RWPE2 (cell line): Measurements from ENCODE around the gene BABAM2.

Experiments used
- ATAC-seq: fragments of 200-7000 bp; cut with Tn5 transposase; 3 replicates; pipeline ENCODE4 v1.9.1; 2021; ENCODE audit warnings: low read depth
- DNase-seq: peaks from one replicate; pipeline ENCODE4 v3.0.0-alpha.2; 2020; ENCODE audit warnings: low spot score
- H3K27ac ChIP-seq: fragments of 450-650 bp; 2 replicates; pipeline ENCODE4 v1.5.1; 2017; ENCODE audit warnings: mild to moderate bottlenecking; ENCODE audit not compliant: poor library complexity, severe bottlenecking
- H3K27me3 ChIP-seq: fragments of 250-450 bp; sonication (Bioruptor Pico); 2 replicates; pipeline ENCODE4 v1.5.1; 2021; ENCODE audit warnings: mild to moderate bottlenecking, moderate library complexity; ENCODE audit not compliant: insufficient read depth, poor library complexity, severe bottlenecking
- H3K36me3 ChIP-seq: fragments of 250-450 bp; sonication (Bioruptor Pico); 2 replicates; pipeline ENCODE4 v1.5.1; 2020; ENCODE audit warnings: low read depth, mild to moderate bottlenecking, moderate library complexity
- H3K4me1 ChIP-seq: fragments of 250-450 bp; sonication (Bioruptor Pico); 2 replicates; pipeline ENCODE4 v1.5.1; 2021; ENCODE audit warnings: mild to moderate bottlenecking, moderate library complexity; ENCODE audit not compliant: insufficient read depth, poor library complexity, severe bottlenecking
- H3K4me3 ChIP-seq: fragments of 250-450 bp; sonication (Bioruptor Pico); 2 replicates; pipeline ENCODE4 v1.5.1; 2021; ENCODE audit warnings: mild to moderate bottlenecking, moderate library complexity; ENCODE audit not compliant: severe bottlenecking
- H3K9me3 ChIP-seq: fragments of 250-450 bp; sonication (Bioruptor Pico); 2 replicates; pipeline ENCODE4 v1.5.1; 2021; ENCODE audit warnings: mild to moderate bottlenecking, moderate library complexity; ENCODE audit not compliant: severe bottlenecking
- CTCF ChIP-seq: fragments of 450-650 bp; IDR thresholded peaks from one replicate; pipeline ENCODE4 v1.5.1; 2017; ENCODE audit warnings: mild to moderate bottlenecking, moderate library complexity; ENCODE audit not compliant: poor library complexity, severe bottlenecking

BABAM2 gene

GRCh38 chr2:28316546-28317335 lies 426.2 kb downstream of the BABAM2 start:
- Histone ChIP-seq H3K27ac (no peak overlapping the region), H3K9me3 (no peaks in the 10 kb centered on the region), H3K36me3 (no peaks in the 10 kb centered on the region), H3K4me3 (no peak overlapping the region), H3K4me1 (no peaks in the 10 kb centered on the region), H3K27me3 (no peaks in the 10 kb centered on the region)
- no peak for ATAC-seq
- no peak for TF ChIP-seq CTCF
- DNase-seq = no peak

GRCh38 chr2:28317390-28317789 lies 426.9 kb downstream of the BABAM2 start:
- Histone ChIP-seq H3K27ac (no peak overlapping the region), H3K4me3 (no peak overlapping the region), H3K27me3 (no peaks in the 10 kb centered on the region), H3K4me1 (no peaks in the 10 kb centered on the region), H3K36me3 (no peaks in the 10 kb centered on the region), H3K9me3 (no peaks in the 10 kb centered on the region)
- ATAC-seq (no peak), DNase-seq (no peak)
- TF ChIP-seq CTCF = no peak

GRCh38 chr2:28318023-28318422 lies 427.5 kb downstream of the BABAM2 start:
- DNase-seq (no peak), ATAC-seq (no peak)
- H3K36me3 ChIP-seq = no peaks in the 10 kb centered on the region
- no peak for TF ChIP-seq CTCF
- H3K4me3 ChIP-seq = no peak overlapping the region
- no peak overlapping the region for H3K27ac ChIP-seq
- no peaks in the 10 kb centered on the region for H3K27me3 ChIP-seq
- H3K4me1 ChIP-seq = no peaks in the 10 kb centered on the region
- no peaks in the 10 kb centered on the region for H3K9me3 ChIP-seq

- no peak overlapping the region for H3K27ac ChIP-seq
- TF ChIP-seq CTCF = no peak
- no peaks in the 10 kb centered on the region for H3K36me3 ChIP-seq
- ATAC-seq = no peak
- no peak for DNase-seq
- no peaks in the 10 kb centered on the region for H3K4me1 ChIP-seq
- H3K27me3 ChIP-seq = no peaks in the 10 kb centered on the region
- no peak overlapping the region for H3K4me3 ChIP-seq
- no peaks in the 10 kb centered on the region for H3K9me3 ChIP-seq
Observed at GRCh38 chr2:28318462-28319117, 428.1 kb downstream of the BABAM2 start.
